Astrocyte (in vitro differentiated cells and primary cell): ENCODE results near the gene UTF1.

Source experiments
- EZH2 ChIP-seq: IDR thresholded peaks from 2 replicates; pipeline ENCODE4 v1.6.1; 2012; ENCODE audit warnings: mild to moderate bottlenecking, low read length, inconsistent platforms; ENCODE audit not compliant: insufficient read depth
- TF ChIP-seq, protein P1 (sequence below): IDR thresholded peaks from 2 replicates; pipeline ENCODE4 v1.5.1; 2011; ENCODE audit warnings: low read depth, mild to moderate bottlenecking, inconsistent platforms, low read length, moderate library complexity; ENCODE audit not compliant: insufficient read depth

- TF ChIP-seq, protein P1, sequence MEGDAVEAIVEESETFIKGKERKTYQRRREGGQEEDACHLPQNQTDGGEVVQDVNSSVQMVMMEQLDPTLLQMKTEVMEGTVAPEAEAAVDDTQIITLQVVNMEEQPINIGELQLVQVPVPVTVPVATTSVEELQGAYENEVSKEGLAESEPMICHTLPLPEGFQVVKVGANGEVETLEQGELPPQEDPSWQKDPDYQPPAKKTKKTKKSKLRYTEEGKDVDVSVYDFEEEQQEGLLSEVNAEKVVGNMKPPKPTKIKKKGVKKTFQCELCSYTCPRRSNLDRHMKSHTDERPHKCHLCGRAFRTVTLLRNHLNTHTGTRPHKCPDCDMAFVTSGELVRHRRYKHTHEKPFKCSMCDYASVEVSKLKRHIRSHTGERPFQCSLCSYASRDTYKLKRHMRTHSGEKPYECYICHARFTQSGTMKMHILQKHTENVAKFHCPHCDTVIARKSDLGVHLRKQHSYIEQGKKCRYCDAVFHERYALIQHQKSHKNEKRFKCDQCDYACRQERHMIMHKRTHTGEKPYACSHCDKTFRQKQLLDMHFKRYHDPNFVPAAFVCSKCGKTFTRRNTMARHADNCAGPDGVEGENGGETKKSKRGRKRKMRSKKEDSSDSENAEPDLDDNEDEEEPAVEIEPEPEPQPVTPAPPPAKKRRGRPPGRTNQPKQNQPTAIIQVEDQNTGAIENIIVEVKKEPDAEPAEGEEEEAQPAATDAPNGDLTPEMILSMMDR, result no peak
- no peak for TF ChIP-seq EZH2
Observed at GRCh38 chr10:133202778-133203651, 27.0 kb upstream of the UTF1 start.
